ENCODE measurements around the gene MOB3A. TPM values are rescaled to one million over a fixed set of nuclear protein-coding genes. Genes with fewer than 3 reads are reported as not detected.

The MOB3A gene
- total and polyA plus RNA-seq, 9 of the 15 experiments (the other 6 are each of a cell fraction or from before 2014, with no cell fraction given), result 1.1 to 24.1 (median 6.0) TPM

DNA sequence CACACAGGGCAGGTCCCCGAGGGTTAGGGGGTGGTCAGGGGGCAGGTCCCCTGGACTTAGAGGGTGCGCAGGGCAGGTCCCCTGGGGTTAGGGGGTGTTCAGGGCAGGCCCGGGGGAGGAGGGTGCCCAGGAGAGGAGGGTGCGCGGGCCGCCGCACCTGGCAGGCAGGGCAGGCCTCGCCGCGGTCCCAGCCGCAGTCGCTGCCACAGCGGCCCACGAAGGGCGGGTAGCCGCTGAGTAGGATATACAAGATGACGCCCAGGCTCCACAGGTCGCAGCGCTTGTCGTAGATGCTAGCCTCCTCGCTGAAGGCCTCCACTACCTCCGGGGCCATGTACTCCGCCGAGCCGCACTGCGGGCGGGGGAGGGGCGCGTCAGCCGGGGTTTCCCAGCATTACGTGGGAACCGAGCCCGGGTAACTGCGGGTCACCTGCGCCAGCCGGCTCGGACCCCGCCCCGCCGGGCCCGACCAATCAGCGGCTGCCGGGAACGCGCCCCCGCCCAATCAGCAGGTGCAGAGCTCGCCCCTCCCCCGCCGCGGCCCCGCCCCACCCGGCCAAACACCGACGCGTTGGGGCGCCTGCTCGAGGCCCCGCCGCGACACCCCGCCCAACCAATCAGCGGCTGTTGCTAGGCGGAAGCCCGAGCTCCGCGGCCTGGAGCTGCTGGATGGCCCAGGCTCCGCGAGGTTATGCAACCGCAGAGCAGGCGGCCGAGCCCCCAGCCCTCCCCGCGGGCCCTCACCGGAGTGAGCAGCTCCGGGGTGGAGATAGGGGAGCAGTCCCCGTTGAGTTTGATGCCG lies 54.2 kb downstream of the MOB3A start (continued):
- TF ChIP-seq, protein P1, sequence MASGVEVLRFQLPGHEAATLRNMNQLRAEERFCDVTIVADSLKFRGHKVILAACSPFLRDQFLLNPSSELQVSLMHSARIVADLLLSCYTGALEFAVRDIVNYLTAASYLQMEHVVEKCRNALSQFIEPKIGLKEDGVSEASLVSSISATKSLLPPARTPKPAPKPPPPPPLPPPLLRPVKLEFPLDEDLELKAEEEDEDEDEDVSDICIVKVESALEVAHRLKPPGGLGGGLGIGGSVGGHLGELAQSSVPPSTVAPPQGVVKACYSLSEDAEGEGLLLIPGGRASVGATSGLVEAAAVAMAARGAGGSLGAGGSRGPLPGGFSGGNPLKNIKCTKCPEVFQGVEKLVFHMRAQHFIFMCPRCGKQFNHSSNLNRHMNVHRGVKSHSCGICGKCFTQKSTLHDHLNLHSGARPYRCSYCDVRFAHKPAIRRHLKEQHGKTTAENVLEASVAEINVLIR (CRISPR knock-in tag; IDR thresholded peaks at IDR 0.05), result peak; percentile 12; the same call in 1 of the 2 replicates
- TF ChIP-seq ZKSCAN8 (CRISPR knock-in tag; IDR thresholded peaks at IDR 0.05) (no peak), PHF8 (IDR thresholded peaks at IDR 0.05; ENCODE audit: borderline replicate concordance, low read length) (no peak; the same call in 1 of the 2 replicates), HNRNPH1 (optimal IDR thresholded peaks at IDR 0.05; ENCODE audit: low read depth, low read length) (no peak), POLR3A (IDR thresholded peaks at IDR 0.05; ENCODE audit: borderline replicate concordance, extremely low read depth, insufficient read depth, insufficient read length) (no peak), PPARD (CRISPR knock-in tag; IDR thresholded peaks at IDR 0.05) (no peak), EHMT2 (IDR thresholded peaks at IDR 0.05) (no peak), NFE2 (IDR thresholded peaks at IDR 0.05; ENCODE audit: low read depth) (no peak), PTRF (tag; IDR thresholded peaks at IDR 0.05) (no peak), NFRKB (IDR thresholded peaks at IDR 0.05; ENCODE audit: low read depth) (no peak), SMAD4 (CRISPR knock-in tag; conservative IDR thresholded peaks at IDR 0.05) (peak; percentile 90), HOXB6 (CRISPR knock-in tag; IDR thresholded peaks at IDR 0.05; ENCODE audit: borderline replicate concordance) (no peak), MCM5 (IDR thresholded peaks at IDR 0.05; ENCODE audit: low read depth) (no peak), ZNF24 (IDR thresholded peaks at IDR 0.05) (no peak), TEAD4 (IDR thresholded peaks at IDR 0.05; ENCODE audit: low read length) (no peak), TEAD4 (CRISPR knock-in tag; IDR thresholded peaks at IDR 0.05; ENCODE audit: borderline replicate concordance) (no peak)
- TF ChIP-seq, protein P2, sequence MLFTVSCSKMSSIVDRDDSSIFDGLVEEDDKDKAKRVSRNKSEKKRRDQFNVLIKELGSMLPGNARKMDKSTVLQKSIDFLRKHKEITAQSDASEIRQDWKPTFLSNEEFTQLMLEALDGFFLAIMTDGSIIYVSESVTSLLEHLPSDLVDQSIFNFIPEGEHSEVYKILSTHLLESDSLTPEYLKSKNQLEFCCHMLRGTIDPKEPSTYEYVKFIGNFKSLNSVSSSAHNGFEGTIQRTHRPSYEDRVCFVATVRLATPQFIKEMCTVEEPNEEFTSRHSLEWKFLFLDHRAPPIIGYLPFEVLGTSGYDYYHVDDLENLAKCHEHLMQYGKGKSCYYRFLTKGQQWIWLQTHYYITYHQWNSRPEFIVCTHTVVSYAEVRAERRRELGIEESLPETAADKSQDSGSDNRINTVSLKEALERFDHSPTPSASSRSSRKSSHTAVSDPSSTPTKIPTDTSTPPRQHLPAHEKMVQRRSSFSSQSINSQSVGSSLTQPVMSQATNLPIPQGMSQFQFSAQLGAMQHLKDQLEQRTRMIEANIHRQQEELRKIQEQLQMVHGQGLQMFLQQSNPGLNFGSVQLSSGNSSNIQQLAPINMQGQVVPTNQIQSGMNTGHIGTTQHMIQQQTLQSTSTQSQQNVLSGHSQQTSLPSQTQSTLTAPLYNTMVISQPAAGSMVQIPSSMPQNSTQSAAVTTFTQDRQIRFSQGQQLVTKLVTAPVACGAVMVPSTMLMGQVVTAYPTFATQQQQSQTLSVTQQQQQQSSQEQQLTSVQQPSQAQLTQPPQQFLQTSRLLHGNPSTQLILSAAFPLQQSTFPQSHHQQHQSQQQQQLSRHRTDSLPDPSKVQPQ (CRISPR knock-in tag; IDR thresholded peaks at IDR 0.05; ENCODE audit: borderline replicate concordance), result no peak
- TF ChIP-seq, protein P3, sequence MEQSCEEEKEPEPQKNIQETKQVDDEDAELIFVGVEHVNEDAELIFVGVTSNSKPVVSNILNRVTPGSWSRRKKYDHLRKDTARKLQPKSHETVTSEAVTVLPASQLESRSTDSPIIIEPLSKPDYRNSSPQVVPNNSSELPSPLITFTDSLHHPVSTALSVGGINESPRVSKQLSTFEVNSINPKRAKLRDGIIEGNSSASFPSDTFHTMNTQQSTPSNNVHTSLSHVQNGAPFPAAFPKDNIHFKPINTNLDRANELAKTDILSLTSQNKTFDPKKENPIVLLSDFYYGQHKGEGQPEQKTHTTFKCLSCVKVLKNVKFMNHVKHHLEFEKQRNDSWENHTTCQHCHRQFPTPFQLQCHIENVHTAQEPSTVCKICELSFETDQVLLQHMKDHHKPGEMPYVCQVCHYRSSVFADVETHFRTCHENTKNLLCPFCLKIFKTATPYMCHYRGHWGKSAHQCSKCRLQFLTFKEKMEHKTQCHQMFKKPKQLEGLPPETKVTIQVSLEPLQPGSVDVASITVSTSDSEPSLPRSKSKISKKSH (CRISPR knock-in tag; IDR thresholded peaks at IDR 0.05), result no peak
- TF ChIP-seq, protein P4, sequence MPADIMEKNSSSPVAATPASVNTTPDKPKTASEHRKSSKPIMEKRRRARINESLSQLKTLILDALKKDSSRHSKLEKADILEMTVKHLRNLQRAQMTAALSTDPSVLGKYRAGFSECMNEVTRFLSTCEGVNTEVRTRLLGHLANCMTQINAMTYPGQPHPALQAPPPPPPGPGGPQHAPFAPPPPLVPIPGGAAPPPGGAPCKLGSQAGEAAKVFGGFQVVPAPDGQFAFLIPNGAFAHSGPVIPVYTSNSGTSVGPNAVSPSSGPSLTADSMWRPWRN (IDR thresholded peaks at IDR 0.05; ENCODE audit: low read depth), result no peak

All from K562 (cell line).